Measurements from ENCODE around the gene CYP2F1. TPM values are rescaled to one million over a fixed set of nuclear protein-coding genes. Genes with fewer than 3 reads are reported as not detected.

CYP2F1 gene, protein sequence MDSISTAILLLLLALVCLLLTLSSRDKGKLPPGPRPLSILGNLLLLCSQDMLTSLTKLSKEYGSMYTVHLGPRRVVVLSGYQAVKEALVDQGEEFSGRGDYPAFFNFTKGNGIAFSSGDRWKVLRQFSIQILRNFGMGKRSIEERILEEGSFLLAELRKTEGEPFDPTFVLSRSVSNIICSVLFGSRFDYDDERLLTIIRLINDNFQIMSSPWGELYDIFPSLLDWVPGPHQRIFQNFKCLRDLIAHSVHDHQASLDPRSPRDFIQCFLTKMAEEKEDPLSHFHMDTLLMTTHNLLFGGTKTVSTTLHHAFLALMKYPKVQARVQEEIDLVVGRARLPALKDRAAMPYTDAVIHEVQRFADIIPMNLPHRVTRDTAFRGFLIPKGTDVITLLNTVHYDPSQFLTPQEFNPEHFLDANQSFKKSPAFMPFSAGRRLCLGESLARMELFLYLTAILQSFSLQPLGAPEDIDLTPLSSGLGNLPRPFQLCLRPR
- not detected in 2 replicates for polyA plus RNA-seq (2013)

- Histone ChIP-seq H2AFZ (ENCODE audit: insufficient read depth, low read length, poor library complexity) (no peak within 1 kb of the TSS), H3K9ac (ENCODE audit: low read length) (no peak within 1 kb of the TSS), H3K79me1 (ENCODE audit: low read length) (no peaks in the 10 kb centered on the region), H2BK5ac (ENCODE audit: low read depth, low read length, poor library complexity) (no peak within 1 kb of the TSS), H3K14ac (ENCODE audit: low read length) (no peak within 1 kb of the TSS), H3K36me3 (ENCODE audit: control insufficient read depth in 1 of 2, insufficient read depth in 2 of 2, low read length in 2 of 2) (no peaks in the 10 kb centered on the region), H3K23ac (ENCODE audit: low read length) (no peak within 1 kb of the TSS), H3K9me3 (ENCODE audit: insufficient read depth, low read depth, low read length) (peaks cover 4% of the 10 kb centered on the region), H3K27ac (ENCODE audit: low read depth, low read length) (no peak within 1 kb of the TSS), H3K18ac (ENCODE audit: low read length) (no peak within 1 kb of the TSS), H4K8ac (ENCODE audit: low read depth, low read length) (no peak within 1 kb of the TSS), H3K4me3 (ENCODE audit: low read depth, low read length) (no peak within 1 kb of the TSS), H3K4ac (ENCODE audit: low read depth, low read length) (no peak within 1 kb of the TSS), H4K91ac (ENCODE audit: low read depth, low read length) (no peak within 1 kb of the TSS), H3K27me3 (ENCODE audit: insufficient read depth, low read length) (no peaks in the 10 kb centered on the region), H2BK12ac (ENCODE audit: low read length) (no peak within 1 kb of the TSS), H2BK120ac (ENCODE audit: insufficient read depth, low read length, poor library complexity) (no peak within 1 kb of the TSS), H3K79me2 (ENCODE audit: control insufficient read depth, insufficient read depth, low read length, poor library complexity) (no peaks in the 10 kb centered on the region), H3K4me2 (ENCODE audit: low read length) (no peak within 1 kb of the TSS), H2AK5ac (ENCODE audit: low read length) (no peak within 1 kb of the TSS), H4K12ac (ENCODE audit: low read depth, low read length) (no peak within 1 kb of the TSS), H3K4me1 (ENCODE audit: control insufficient read depth in 1 of 2, insufficient read depth in 2 of 2, low read length in 2 of 2) (no peaks in the 10 kb centered on the region)
- no peak for DNase-seq
- WGBS (ENCODE audit: extremely low coverage, insufficient coverage, insufficient read length) = no CpG with 5 or more reads among the region's 7 CpGs
These were observed at the start of gene CYP2F1 for GRCh38 chr19:41114132-41114531. Gene CYP2F1 (plus strand): TSS chr19:41114432. CDS start chr19:41116189, 1,757 bp downstream.

DNA sequence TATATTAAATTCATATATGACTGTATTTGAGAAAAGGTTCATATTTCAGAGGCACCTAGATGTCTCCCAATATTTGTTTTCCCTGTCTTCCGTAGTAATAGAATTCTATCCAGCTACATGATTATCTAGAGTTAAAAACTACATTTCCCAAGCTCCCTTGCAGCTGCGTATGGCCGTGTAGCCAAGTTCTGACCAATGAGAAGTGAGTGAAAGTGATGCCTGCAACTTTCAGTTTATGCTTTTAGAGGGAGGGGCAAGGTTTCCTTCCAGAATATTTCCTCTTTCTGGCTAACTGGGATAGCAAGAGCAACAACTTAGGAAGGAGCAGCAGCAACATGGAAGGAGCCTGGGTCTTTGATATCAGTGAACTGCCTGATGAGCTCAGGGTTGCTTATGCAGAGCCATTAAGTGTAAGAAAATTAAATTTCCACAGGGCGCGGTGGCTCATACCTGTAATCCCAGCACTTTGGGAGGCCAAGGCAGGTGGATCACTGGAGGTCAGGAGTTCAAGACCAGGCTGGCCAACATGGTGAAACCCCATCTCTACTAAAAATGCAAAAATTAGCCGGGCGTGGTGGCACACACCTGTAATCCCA lies 49.2 kb upstream of the CYP2F1 start:
- no CpG with 5 or more reads among the region's 7 CpGs for WGBS (ENCODE audit: extremely low coverage, insufficient coverage, insufficient read length)
- no peak overlapping the region for H2AFZ ChIP-seq (ENCODE audit: insufficient read depth, low read length, poor library complexity)
- no peak overlapping the region for H4K91ac ChIP-seq (ENCODE audit: low read depth, low read length)
- H3K4me1 ChIP-seq (ENCODE audit: control insufficient read depth in 1 of 2, insufficient read depth in 2 of 2, low read length in 2 of 2) = no peaks in the 10 kb centered on the region
- no peaks in the 10 kb centered on the region for H3K36me3 ChIP-seq (ENCODE audit: control insufficient read depth in 1 of 2, insufficient read depth in 2 of 2, low read length in 2 of 2)
- no peak overlapping the region for H4K12ac ChIP-seq (ENCODE audit: low read depth, low read length)
- no peak overlapping the region for H3K14ac ChIP-seq (ENCODE audit: low read length)
- H3K4ac ChIP-seq (ENCODE audit: low read depth, low read length) = no peak overlapping the region
- no peak overlapping the region for H3K27ac ChIP-seq (ENCODE audit: low read depth, low read length)
- no peak overlapping the region for H2BK120ac ChIP-seq (ENCODE audit: insufficient read depth, low read length, poor library complexity)
- no peak overlapping the region for H4K8ac ChIP-seq (ENCODE audit: low read depth, low read length)
- H3K79me1 ChIP-seq (ENCODE audit: low read length) = no peaks in the 10 kb centered on the region
- no peak overlapping the region for H3K23ac ChIP-seq (ENCODE audit: low read length)
- no peak overlapping the region for H2BK12ac ChIP-seq (ENCODE audit: low read length)
- no peak overlapping the region for H2BK5ac ChIP-seq (ENCODE audit: low read depth, low read length, poor library complexity)
- H3K4me3 ChIP-seq (ENCODE audit: low read depth, low read length) = no peak overlapping the region
- peaks cover 3% of the 10 kb centered on the region for H3K9me3 ChIP-seq (ENCODE audit: insufficient read depth, low read depth, low read length)
- peak overlapping the region; percentile 31 for H3K4me2 ChIP-seq (ENCODE audit: low read length)
- no peaks in the 10 kb centered on the region for H3K79me2 ChIP-seq (ENCODE audit: control insufficient read depth, insufficient read depth, low read length, poor library complexity)
- DNase-seq = peak in 1 of 2 donors; percentile 13
- no peaks in the 10 kb centered on the region for H3K27me3 ChIP-seq (ENCODE audit: insufficient read depth, low read length)
- no peak overlapping the region for H3K9ac ChIP-seq (ENCODE audit: low read length)
- no peak overlapping the region for H2AK5ac ChIP-seq (ENCODE audit: low read length)
- no peak overlapping the region for H3K18ac ChIP-seq (ENCODE audit: low read length)

GRCh38 chr19:41076286-41076685 lies 37.9 kb upstream of the CYP2F1 start:
- no peak overlapping the region for H3K9ac ChIP-seq (ENCODE audit: low read length)
- no peak overlapping the region for H2AK5ac ChIP-seq (ENCODE audit: low read length)
- H3K27ac ChIP-seq (ENCODE audit: low read depth, low read length) = no peak overlapping the region
- DNase-seq = no peak
- WGBS (ENCODE audit: extremely low coverage, insufficient coverage, insufficient read length) = no CpG with 5 or more reads among the region's 3 CpGs
- no peak overlapping the region for H3K4me3 ChIP-seq (ENCODE audit: low read depth, low read length)
- no peak overlapping the region for H4K12ac ChIP-seq (ENCODE audit: low read depth, low read length)
- H3K79me2 ChIP-seq (ENCODE audit: control insufficient read depth, insufficient read depth, low read length, poor library complexity) = no peaks in the 10 kb centered on the region
- H2BK5ac ChIP-seq (ENCODE audit: low read depth, low read length, poor library complexity) = no peak overlapping the region
- H2BK12ac ChIP-seq (ENCODE audit: low read length) = no peak overlapping the region
- H3K18ac ChIP-seq (ENCODE audit: low read length) = no peak overlapping the region
- H3K14ac ChIP-seq (ENCODE audit: low read length) = no peak overlapping the region
- H3K23ac ChIP-seq (ENCODE audit: low read length) = no peak overlapping the region
- H3K4me1 ChIP-seq (ENCODE audit: control insufficient read depth in 1 of 2, insufficient read depth in 2 of 2, low read length in 2 of 2) = no peaks in the 10 kb centered on the region
- no peak overlapping the region for H3K4me2 ChIP-seq (ENCODE audit: low read length)
- no peak overlapping the region for H4K91ac ChIP-seq (ENCODE audit: low read depth, low read length)
- H4K8ac ChIP-seq (ENCODE audit: low read depth, low read length) = no peak overlapping the region
- H3K79me1 ChIP-seq (ENCODE audit: low read length) = no peaks in the 10 kb centered on the region
- no peak overlapping the region for H2BK120ac ChIP-seq (ENCODE audit: insufficient read depth, low read length, poor library complexity)
- H2AFZ ChIP-seq (ENCODE audit: insufficient read depth, low read length, poor library complexity) = no peak overlapping the region
- H3K27me3 ChIP-seq (ENCODE audit: insufficient read depth, low read length) = no peaks in the 10 kb centered on the region
- no peak overlapping the region for H3K4ac ChIP-seq (ENCODE audit: low read depth, low read length)
- no peaks in the 10 kb centered on the region for H3K36me3 ChIP-seq (ENCODE audit: control insufficient read depth in 1 of 2, insufficient read depth in 2 of 2, low read length in 2 of 2)
- H3K9me3 ChIP-seq (ENCODE audit: insufficient read depth, low read depth, low read length) = no peaks in the 10 kb centered on the region

DNA sequence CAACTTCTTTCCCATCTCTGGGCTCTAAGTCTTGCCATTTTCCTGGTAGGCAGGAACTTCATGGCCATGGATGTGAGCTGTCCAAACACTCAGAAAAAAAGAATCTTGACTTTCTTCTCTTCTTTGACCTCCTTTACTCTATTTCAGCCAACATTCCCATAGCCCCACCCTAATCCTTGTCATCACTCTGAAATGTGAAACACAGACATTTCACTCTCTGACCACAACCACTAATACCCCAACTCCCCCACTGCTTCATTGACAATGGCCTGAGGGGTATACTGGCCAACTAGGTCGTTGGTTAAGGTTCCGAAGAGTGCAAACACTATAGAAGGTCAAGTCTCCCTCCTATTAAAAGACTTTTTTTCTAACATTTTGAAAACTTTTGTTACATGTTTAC lies 30.7 kb upstream of the CYP2F1 start:
- no peaks in the 10 kb centered on the region for H3K79me1 ChIP-seq (ENCODE audit: low read length)
- H3K79me2 ChIP-seq (ENCODE audit: control insufficient read depth, insufficient read depth, low read length, poor library complexity) = no peaks in the 10 kb centered on the region
- no peak overlapping the region for H2AK5ac ChIP-seq (ENCODE audit: low read length)
- no peaks in the 10 kb centered on the region for H3K4me1 ChIP-seq (ENCODE audit: control insufficient read depth in 1 of 2, insufficient read depth in 2 of 2, low read length in 2 of 2)
- H3K23ac ChIP-seq (ENCODE audit: low read length) = no peak overlapping the region
- WGBS (ENCODE audit: extremely low coverage, insufficient coverage, insufficient read length) = no CpG with 5 or more reads among the region's 2 CpGs
- H3K9ac ChIP-seq (ENCODE audit: low read length) = no peak overlapping the region
- H3K27me3 ChIP-seq (ENCODE audit: insufficient read depth, low read length) = peaks cover 7% of the 10 kb centered on the region
- H4K8ac ChIP-seq (ENCODE audit: low read depth, low read length) = no peak overlapping the region
- H3K36me3 ChIP-seq (ENCODE audit: control insufficient read depth in 1 of 2, insufficient read depth in 2 of 2, low read length in 2 of 2) = no peaks in the 10 kb centered on the region
- H2BK120ac ChIP-seq (ENCODE audit: insufficient read depth, low read length, poor library complexity) = no peak overlapping the region
- H3K4me3 ChIP-seq (ENCODE audit: low read depth, low read length) = no peak overlapping the region
- no peak overlapping the region for H3K4ac ChIP-seq (ENCODE audit: low read depth, low read length)
- no peak overlapping the region for H2AFZ ChIP-seq (ENCODE audit: insufficient read depth, low read length, poor library complexity)
- no peak overlapping the region for H2BK12ac ChIP-seq (ENCODE audit: low read length)
- no peak overlapping the region for H3K27ac ChIP-seq (ENCODE audit: low read depth, low read length)
- no peak overlapping the region for H4K12ac ChIP-seq (ENCODE audit: low read depth, low read length)
- no peak overlapping the region for H2BK5ac ChIP-seq (ENCODE audit: low read depth, low read length, poor library complexity)
- no peak overlapping the region for H3K14ac ChIP-seq (ENCODE audit: low read length)
- no peak overlapping the region for H4K91ac ChIP-seq (ENCODE audit: low read depth, low read length)
- no peak overlapping the region for H3K4me2 ChIP-seq (ENCODE audit: low read length)
- H3K18ac ChIP-seq (ENCODE audit: low read length) = no peak overlapping the region
- DNase-seq = peak; percentile 75 to 88
- peaks cover 6% of the 10 kb centered on the region for H3K9me3 ChIP-seq (ENCODE audit: insufficient read depth, low read depth, low read length)

All from trophoblast cell (in vitro differentiated cells and primary cell).